Activated CD4-positive, alpha-beta memory T cell treated with anti-CD3 and anti-CD28 coated beads for 36 hours (primary cell): ENCODE measurements around the gene NFRKB. TPM values are rescaled to one million over a fixed set of nuclear protein-coding genes. Genes with fewer than 3 reads are reported as not detected.

Experiments
- CTCF ChIA-PET: fragments of 350-600 bp; sonication (Branson Sonifier 250); formaldehyde crosslinking; loops from one replicate; lab custom pipeline; 2021; ENCODE audit warnings: antibody characterized with exemption, inconsistent platforms; lab: Charles Lee
- POLR2A ChIA-PET: fragments of 350-600 bp; sonication (Branson Sonifier 250); formaldehyde crosslinking; loops from one replicate; lab custom pipeline; 2021; ENCODE audit warnings: antibody characterized with exemption; lab: Charles Lee
- DNase-seq: peaks from one replicate; pipeline ENCODE4 v3.0.0-alpha.2; 2020
- H3K27ac Mint-ChIP-seq: one replicate; pipeline ENCODE4 v1.8.0; 2021; ENCODE audit warnings: mixed read lengths
- H3K27me3 Mint-ChIP-seq: one replicate; pipeline ENCODE4 v1.8.0; 2021; ENCODE audit warnings: mixed read lengths
- H3K36me3 Mint-ChIP-seq: one replicate; pipeline ENCODE4 v1.8.0; 2021; ENCODE audit warnings: mixed read lengths
- H3K4me1 Mint-ChIP-seq: one replicate; pipeline ENCODE4 v1.8.0; 2021; ENCODE audit warnings: low read depth, mixed read lengths
- H3K4me3 Mint-ChIP-seq: one replicate; pipeline ENCODE4 v1.8.0; 2021; ENCODE audit warnings: mild to moderate bottlenecking, mixed read lengths
- H3K9me3 Mint-ChIP-seq: one replicate; pipeline ENCODE4 v1.8.0; 2021; ENCODE audit warnings: mixed read lengths
- intact Hi-C: fragments of 100-400 bp; cut with micrococcal nuclease; formaldehyde crosslinking; loops from one replicate; pipeline ENCODE4 v1.15.1; 2023
- total RNA-seq, 2 experiments: library from RNA; stranded (reverse); gene quantifications; one replicate each; pipeline ENCODE4 v1.2.3, GENCODE V29; 2021

Gene NFRKB
- total RNA-seq: 10 to 100 TPM; 34.8 to 39.8 TPM

DNA sequence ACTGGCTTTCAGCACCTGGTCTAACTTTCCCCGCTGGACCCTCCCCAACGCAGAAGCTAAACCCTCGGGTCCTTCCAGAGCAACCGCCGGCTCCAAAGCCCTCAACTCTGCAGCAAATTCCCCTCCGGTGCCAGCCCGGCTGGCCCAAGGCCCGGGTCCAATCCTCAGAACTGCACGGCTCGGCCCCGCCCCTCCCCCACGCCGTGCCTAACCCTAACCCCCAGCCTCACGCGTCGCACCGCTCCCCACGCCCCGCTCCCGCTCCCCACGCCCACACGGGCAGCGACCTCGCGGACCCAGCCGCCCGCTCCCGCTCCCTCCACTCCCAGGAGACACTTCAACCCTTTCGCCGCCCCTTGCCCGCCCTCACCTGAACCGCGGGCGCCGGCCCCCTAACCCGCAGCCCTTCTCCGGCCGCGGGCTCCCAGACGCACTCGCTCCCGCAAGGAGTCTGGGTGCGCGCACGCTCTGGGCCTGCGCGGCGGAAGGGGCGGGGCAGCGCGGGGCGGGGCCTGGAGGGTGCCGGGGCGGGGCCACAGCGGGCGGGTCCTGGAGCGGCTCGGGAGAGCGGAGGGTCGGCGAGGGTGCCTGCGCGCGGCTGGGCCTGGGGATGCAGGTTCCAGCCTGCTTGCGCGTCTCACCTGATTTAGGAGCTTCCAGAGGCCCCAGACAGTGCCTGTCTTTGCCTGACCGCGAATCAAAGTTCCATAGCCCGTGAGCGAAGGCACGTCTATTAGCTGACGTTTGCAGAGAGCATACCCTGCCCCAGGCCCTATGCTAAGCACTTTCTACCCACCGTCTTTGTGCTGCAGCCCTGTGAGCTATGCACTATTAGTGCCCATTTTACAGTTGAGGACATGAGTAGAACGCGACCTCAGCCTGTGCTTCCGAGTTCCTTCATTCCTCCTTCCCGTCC, at the start of gene NFRKB:
Gene NFRKB, minus strand, starts transcription at position 453 of the 916 bp plus-strand sequence. CDS start 2,729 bp downstream, outside the sequence.
- POLR2A ChIA-PET: interaction anchor here (1.8 kb wide), 1 partner anchor 108 kb away, joined by 6 read pairs; the partner anchor contains the start of gene PRDM10

GRCh38 chr11:129944696-129945095, 49.3 kb upstream of the NFRKB start:
- Mint-ChIP-seq H3K9me3 (no peaks in the 10 kb centered on the region), H3K4me3 (no peak overlapping the region), H3K27ac (no peak overlapping the region), H3K36me3 (peaks cover 13% of the 10 kb centered on the region), H3K4me1 (no peaks in the 10 kb centered on the region), H3K27me3 (no peaks in the 10 kb centered on the region)
- ChIA-PET CTCF (no interaction called here), POLR2A (no interaction called here)
- intact Hi-C loops: no loop called here
- DNase-seq: no peak

More for the DNA sequence above, at the start of gene NFRKB:
- intact Hi-C loops: loop anchor here (1.0 to 5.0 kb wide), 5 partner anchors 41 to 419 kb away; partner anchors contain the start of genes APLP2 and ZBTB44
- Mint-ChIP-seq H3K27ac (peak within 1 kb of the TSS; percentile 76), H3K9me3 (no peaks in the 10 kb centered on the region), H3K4me1 (peaks cover 38% of the 10 kb centered on the region), H3K4me3 (peak within 1 kb of the TSS; percentile 88), H3K36me3 (peaks cover 23% of the 10 kb centered on the region), H3K27me3 (no peaks in the 10 kb centered on the region)
- CTCF ChIA-PET: interaction anchor here (0.6 to 2.6 kb wide), 5 partner anchors 13 to 239 kb away, joined by 3 to 15 read pairs (median 4); no protein-coding TSS in a partner anchor
- DNase-seq: peak; percentile 91

GRCh38 chr11:129943036-129943435, 47.7 kb upstream of the NFRKB start:
- Mint-ChIP-seq H3K9me3 (no peaks in the 10 kb centered on the region), H3K4me1 (no peaks in the 10 kb centered on the region), H3K27ac (no peak overlapping the region), H3K36me3 (peaks cover 14% of the 10 kb centered on the region), H3K4me3 (no peak overlapping the region), H3K27me3 (no peaks in the 10 kb centered on the region)
- POLR2A ChIA-PET: no interaction called here
- CTCF ChIA-PET: interaction anchor here (0.8 kb wide), 1 partner anchor 189 kb away, joined by 3 read pairs; no protein-coding TSS in a partner anchor
- DNase-seq: no peak
- intact Hi-C loops: no loop called here

GRCh38 chr11:129939510-129939909, 44.1 kb upstream of the NFRKB start:
- Mint-ChIP-seq H3K27ac (no peak overlapping the region), H3K9me3 (no peaks in the 10 kb centered on the region), H3K27me3 (no peaks in the 10 kb centered on the region), H3K4me3 (no peak overlapping the region), H3K36me3 (peaks cover 6% of the 10 kb centered on the region), H3K4me1 (no peaks in the 10 kb centered on the region)
- CTCF ChIA-PET: interaction anchor here (0.8 kb wide), 1 partner anchor 16 kb away, joined by 5 read pairs; no protein-coding TSS in a partner anchor
- POLR2A ChIA-PET: no interaction called here
- no peak for DNase-seq
- intact Hi-C loops: no loop called here

DNA sequence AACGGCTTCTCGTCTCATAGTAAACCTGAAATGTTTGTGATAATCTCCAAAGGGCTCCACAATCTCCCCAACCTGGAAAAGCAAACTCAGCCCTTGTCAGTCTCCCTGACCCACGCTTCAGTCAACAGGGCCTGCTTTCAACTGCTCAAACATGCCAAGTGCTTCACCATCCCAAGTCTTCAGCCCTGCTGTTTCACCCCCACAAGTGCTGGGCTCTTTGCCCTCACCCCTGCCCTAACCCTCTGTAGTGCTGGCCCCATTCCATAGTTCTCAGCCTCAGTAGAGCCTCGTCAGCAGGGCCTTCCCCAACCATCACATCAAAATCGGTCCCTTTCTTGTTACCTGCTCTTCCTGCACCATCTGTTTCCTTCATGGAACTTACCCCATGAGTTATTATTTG, 43.4 kb upstream of the NFRKB start:
- POLR2A ChIA-PET: no interaction called here
- H3K4me1 Mint-ChIP-seq: no peaks in the 10 kb centered on the region
- H3K27me3 Mint-ChIP-seq: no peaks in the 10 kb centered on the region
- H3K9me3 Mint-ChIP-seq: no peaks in the 10 kb centered on the region
- H3K36me3 Mint-ChIP-seq: peaks cover 5% of the 10 kb centered on the region
- no peak overlapping the region for H3K27ac Mint-ChIP-seq
- CTCF ChIA-PET: no interaction called here
- intact Hi-C loops: no loop called here
- no peak for DNase-seq
- H3K4me3 Mint-ChIP-seq: no peak overlapping the region

- intact Hi-C loops: no loop called here
- Mint-ChIP-seq H3K27me3 (no peaks in the 10 kb centered on the region), H3K4me3 (no peak overlapping the region), H3K27ac (no peak overlapping the region), H3K36me3 (peaks cover 5% of the 10 kb centered on the region), H3K9me3 (no peaks in the 10 kb centered on the region), H3K4me1 (no peaks in the 10 kb centered on the region)
- CTCF ChIA-PET: no interaction called here
- no peak for DNase-seq
- POLR2A ChIA-PET: no interaction called here
Observed at GRCh38 chr11:129937592-129938238, 42.3 kb upstream of the NFRKB start.

DNA sequence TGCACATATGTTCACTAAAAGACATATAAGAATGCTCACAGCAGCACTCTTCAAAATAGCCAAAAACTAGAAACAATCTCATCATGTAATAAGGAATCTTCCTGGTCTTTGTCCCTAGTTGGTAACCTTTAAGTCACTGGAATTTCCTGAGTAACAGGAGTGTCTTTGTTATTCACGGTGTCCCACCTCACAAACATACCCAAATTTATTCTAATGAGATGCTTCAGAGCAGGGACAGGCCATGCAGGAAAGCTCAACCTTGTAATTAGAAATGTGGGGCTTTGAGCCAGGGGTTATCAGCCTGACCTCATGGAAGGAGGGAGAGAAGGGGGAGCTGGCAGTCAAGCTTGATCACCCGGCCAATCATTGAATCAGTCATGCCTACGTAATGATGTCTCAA, 40.3 kb upstream of the NFRKB start:
- no peak for DNase-seq
- H3K36me3 Mint-ChIP-seq: peaks cover 9% of the 10 kb centered on the region
- CTCF ChIA-PET: interaction anchor here (1.0 kb wide), 1 partner anchor 10 kb away, joined by 3 read pairs; no protein-coding TSS in a partner anchor

GRCh38 chr11:129933891-129934290, 38.5 kb upstream of the NFRKB start:
- no peaks in the 10 kb centered on the region for H3K4me1 Mint-ChIP-seq
- H3K9me3 Mint-ChIP-seq: no peaks in the 10 kb centered on the region
- H3K36me3 Mint-ChIP-seq: peaks cover 16% of the 10 kb centered on the region
- intact Hi-C loops: no loop called here
- no peak overlapping the region for H3K27ac Mint-ChIP-seq
- H3K27me3 Mint-ChIP-seq: no peaks in the 10 kb centered on the region
- no peak overlapping the region for H3K4me3 Mint-ChIP-seq
- no peak for DNase-seq
- POLR2A ChIA-PET: no interaction called here
- CTCF ChIA-PET: interaction anchor here (1.9 kb wide), 1 partner anchor 10 kb away, joined by 9 read pairs; no protein-coding TSS in a partner anchor

More for the DNA sequence above, 40.3 kb upstream of the NFRKB start:
- Mint-ChIP-seq H3K9me3 (no peaks in the 10 kb centered on the region), H3K27ac (no peak overlapping the region), H3K27me3 (no peaks in the 10 kb centered on the region), H3K4me1 (no peaks in the 10 kb centered on the region), H3K4me3 (no peak overlapping the region)
- intact Hi-C loops: no loop called here
- POLR2A ChIA-PET: no interaction called here

DNA sequence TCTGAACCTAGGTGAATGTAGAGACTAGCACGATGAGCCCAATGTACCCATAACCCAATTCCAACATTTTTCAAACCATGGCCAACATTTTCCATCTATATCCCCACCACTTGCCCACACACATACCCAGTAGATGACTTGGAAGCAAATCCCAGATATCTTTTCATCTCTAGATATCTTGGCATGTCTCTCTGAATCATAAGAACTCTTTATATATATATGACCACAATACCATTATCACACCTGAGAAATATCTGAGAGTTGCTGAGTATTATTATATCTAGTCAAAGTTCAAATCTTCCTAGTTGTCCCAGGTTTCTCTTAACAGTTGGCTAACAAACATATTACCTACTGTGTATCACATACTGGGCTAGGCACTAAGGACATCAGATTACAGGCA, 37.9 kb upstream of the NFRKB start:
- no peak overlapping the region for H3K27ac Mint-ChIP-seq
- DNase-seq: no peak
- POLR2A ChIA-PET: no interaction called here
- H3K36me3 Mint-ChIP-seq: peaks cover 15% of the 10 kb centered on the region
- intact Hi-C loops: no loop called here
- no peaks in the 10 kb centered on the region for H3K9me3 Mint-ChIP-seq
- no peaks in the 10 kb centered on the region for H3K27me3 Mint-ChIP-seq
- CTCF ChIA-PET: no interaction called here
- no peak overlapping the region for H3K4me3 Mint-ChIP-seq
- H3K4me1 Mint-ChIP-seq: no peaks in the 10 kb centered on the region

DNA sequence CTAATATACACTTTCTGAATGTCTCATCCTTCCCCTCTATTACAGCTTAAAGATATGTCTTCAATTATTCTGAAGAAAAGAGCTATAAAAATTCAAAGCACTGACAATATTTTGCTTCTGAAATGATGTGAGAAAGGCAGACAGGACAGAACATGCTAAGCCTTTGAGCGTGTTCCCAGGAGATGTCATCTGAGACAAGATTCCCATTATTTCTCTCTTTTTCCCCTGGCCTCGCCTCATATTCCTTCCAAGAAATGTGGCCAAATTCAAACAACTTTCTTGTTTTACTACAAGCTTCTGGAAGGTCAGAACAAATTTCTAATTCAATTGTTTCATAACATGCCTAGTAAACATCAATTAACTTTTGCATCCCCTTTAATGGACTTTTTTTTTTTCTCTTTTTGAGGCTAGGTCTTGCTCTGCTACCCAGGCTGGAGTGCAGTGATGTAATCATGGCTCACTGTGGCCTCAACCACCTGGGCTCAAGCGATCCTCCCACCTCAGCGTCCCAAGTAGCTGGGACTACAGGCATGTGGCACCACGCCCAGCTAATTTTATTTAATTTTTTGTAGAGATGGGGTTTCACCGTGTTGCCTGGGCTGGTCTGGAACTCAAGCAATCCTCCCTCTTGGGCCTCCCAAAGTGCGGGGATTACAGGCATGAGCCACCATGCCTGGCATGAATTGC, 37.1 kb upstream of the NFRKB start:
- H3K4me1 Mint-ChIP-seq: no peaks in the 10 kb centered on the region
- H3K27me3 Mint-ChIP-seq: no peaks in the 10 kb centered on the region
- H3K9me3 Mint-ChIP-seq: no peaks in the 10 kb centered on the region
- intact Hi-C loops: no loop called here
- ChIA-PET POLR2A (no interaction called here), CTCF (no interaction called here)
- no peak for DNase-seq
- H3K4me3 Mint-ChIP-seq: no peak overlapping the region
- peaks cover 15% of the 10 kb centered on the region for H3K36me3 Mint-ChIP-seq
- no peak overlapping the region for H3K27ac Mint-ChIP-seq

DNA sequence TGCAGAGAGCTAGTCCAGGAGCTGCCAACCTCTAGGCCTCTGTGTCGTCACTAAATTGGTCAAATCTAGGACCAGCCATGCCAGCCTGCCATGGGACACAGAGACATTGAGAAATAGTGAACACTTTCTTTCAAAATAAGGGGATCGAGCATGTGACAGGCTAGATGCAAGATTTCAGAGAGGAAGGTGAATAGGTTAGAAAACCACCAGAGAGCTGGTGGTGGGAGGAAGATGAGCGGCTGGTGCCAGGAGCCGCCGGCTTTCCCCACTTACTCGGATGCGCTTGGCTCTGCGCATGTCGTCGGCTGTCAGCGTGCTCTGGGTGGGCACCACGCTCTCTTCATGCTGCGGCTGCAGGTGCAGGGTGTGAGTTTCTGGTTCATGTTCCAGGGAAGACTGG, 35.4 kb upstream of the NFRKB start:
- no peak overlapping the region for H3K4me3 Mint-ChIP-seq
- ChIA-PET POLR2A (no interaction called here), CTCF (interaction anchor here (0.9 kb wide), 1 partner anchor 200 kb away, joined by 4 read pairs; no protein-coding TSS in a partner anchor)

More for the DNA sequence above, 35.4 kb upstream of the NFRKB start:
- no peak for DNase-seq
- H3K9me3 Mint-ChIP-seq: no peaks in the 10 kb centered on the region
- H3K27ac Mint-ChIP-seq: no peak overlapping the region
- H3K27me3 Mint-ChIP-seq: no peaks in the 10 kb centered on the region
- peaks cover 15% of the 10 kb centered on the region for H3K36me3 Mint-ChIP-seq
- intact Hi-C loops: no loop called here
- no peaks in the 10 kb centered on the region for H3K4me1 Mint-ChIP-seq
